HepG2 (cell line): ENCODE results near the gene CARMIL3.

Experiments
- EP300 ChIP-seq, 3 experiments: sonication (generic) in 1 of 3; formaldehyde crosslinking in 1 of 3; IDR thresholded peaks; 2 replicates each; pipeline versions ENCODE4 v1.5.1 to v1.6.1; 2011 to 2020; ENCODE audit warnings: low read depth in 2 of 3, low read length in 2 of 3, borderline replicate concordance in 1 of 3, improper control_type of control experiment in 1 of 3, mild to moderate bottlenecking in 1 of 3, missing genetic modification reagents in 1 of 3, moderate library complexity in 1 of 3
- ETV6 ChIP-seq: sonication (generic); formaldehyde crosslinking; conservative IDR thresholded peaks from 2 replicates; pipeline ENCODE4 v1.4.0; 2020; ENCODE audit warnings: missing genetic modification reagents
- NCOR1 ChIP-seq: fragments of 200-600 bp; sonication (generic); IDR thresholded peaks from 2 replicates; pipeline ENCODE4 v1.7.0; 2017; ENCODE audit warnings: antibody characterized with exemption, low read length, borderline replicate concordance
- NR3C1 ChIP-seq: sonication (generic); formaldehyde crosslinking; IDR thresholded peaks from 2 replicates; pipeline ENCODE4 v1.4.0; 2020; ENCODE audit warnings: missing genetic modification reagents
- SETDB1 ChIP-seq: sonication (generic); formaldehyde crosslinking; IDR thresholded peaks from 2 replicates; pipeline ENCODE4 v1.5.1; 2020; ENCODE audit warnings: missing genetic modification reagents, mild to moderate bottlenecking, borderline replicate concordance
- TEAD2 ChIP-seq: sonication (generic); formaldehyde crosslinking; IDR thresholded peaks from 2 replicates; pipeline ENCODE4 v1.9.0; 2021; ENCODE audit warnings: missing genetic modification reagents

GRCh38 chr14:24054646-24055045, 2.8 kb downstream of the CARMIL3 start:
- TF ChIP-seq NCOR1 (no peak), SETDB1 (CRISPR knock-in tag) (no peak), TEAD2 (no peak), ETV6 (no peak), NR3C1 (CRISPR knock-in tag) (no peak), EP300 (IDR thresholded peaks at IDR 0.05; ENCODE audit: low read depth in 2 of 2, low read length in 2 of 2) (no peak), EP300 (CRISPR knock-in tag; IDR thresholded peaks at IDR 0.05; ENCODE audit: borderline replicate concordance) (no peak)
